OCI-LY3 (cell line): Measurements from ENCODE around the gene RND3.

Experiments
- H2AFZ ChIP-seq: fragments of 200-600, 300-600 bp; shearing (Covaris generic); 2 replicates; pipeline ENCODE4 v1.6.0; 2014; ENCODE audit warnings: antibody characterized with exemption, low read depth, low read length
- H3K27ac ChIP-seq: fragments of 200-600, 300-600 bp; sonication (generic); 2 replicates; pipeline ENCODE4 v1.5.1; 2014; ENCODE audit warnings: mild to moderate bottlenecking, low read length, moderate library complexity, mixed read lengths
- H3K27me3 ChIP-seq: fragments of 200-600, 300-600 bp; sonication (generic); 2 replicates; pipeline ENCODE4 v1.6.1; 2014; ENCODE audit warnings: low read depth, low read length, mixed read lengths
- H3K36me3 ChIP-seq: fragments of 200-600, 300-600 bp; sonication (generic); replicated peaks from 2 replicates; pipeline ENCODE3; 2014; ENCODE audit warnings: low read depth, low read length, mixed read lengths
- H3K4me1 ChIP-seq: fragments of 300-600, 200-600 bp; sonication (generic); 2 replicates; pipeline ENCODE4 v1.6.1; 2014; ENCODE audit warnings: low read length, mixed read lengths
- H3K4me2 ChIP-seq: fragments of 200-600, 300-600 bp; sonication (generic); 2 replicates; pipeline ENCODE4 v1.6.1; 2014; ENCODE audit warnings: low read length, mixed read lengths
- H3K4me3 ChIP-seq: fragments of 300-600, 200-600 bp; sonication (generic); 2 replicates; pipeline ENCODE4 v1.5.1; 2014; ENCODE audit warnings: antibody characterized with exemption, mild to moderate bottlenecking, low read length, moderate library complexity
- H3K79me2 ChIP-seq: fragments of 300-600, 200-600 bp; shearing (Covaris generic); 2 replicates; pipeline ENCODE4 v1.6.1; 2014; ENCODE audit warnings: mild to moderate bottlenecking, low read length, mixed read lengths
- H3K9ac ChIP-seq: fragments of 300-600, 200-600 bp; shearing (Covaris generic); 2 replicates; pipeline ENCODE4 v1.6.0; 2014; ENCODE audit warnings: mild to moderate bottlenecking, low read length, moderate library complexity
- H3K9me3 ChIP-seq: fragments of 200-600, 300-600 bp; shearing (Covaris generic); 2 replicates; pipeline ENCODE4 v1.6.1; 2014; ENCODE audit warnings: low read length, mixed read lengths; ENCODE audit not compliant: insufficient read depth
- H4K20me1 ChIP-seq: fragments of 200-600, 300-600 bp; sonication (generic); 2 replicates; pipeline ENCODE4 v1.6.1; 2016; ENCODE audit warnings: low read length, mixed read lengths; ENCODE audit not compliant: insufficient read depth
- EZH2phosphoT487 ChIP-seq: fragments of 200-600 bp; shearing (Covaris generic); IDR thresholded peaks from 2 replicates; pipeline ENCODE4 v1.6.1; 2018; ENCODE audit warnings: antibody characterized with exemption, mixed run types, low read depth
- TF ChIP-seq, protein P1 (sequence below): fragments of 200-600, 300-600 bp; sonication (generic); IDR thresholded peaks from 2 replicates; pipeline ENCODE4 v1.5.1; 2014; ENCODE audit warnings: antibody characterized with exemption, low read length, low read depth

Gene RND3

DNA sequence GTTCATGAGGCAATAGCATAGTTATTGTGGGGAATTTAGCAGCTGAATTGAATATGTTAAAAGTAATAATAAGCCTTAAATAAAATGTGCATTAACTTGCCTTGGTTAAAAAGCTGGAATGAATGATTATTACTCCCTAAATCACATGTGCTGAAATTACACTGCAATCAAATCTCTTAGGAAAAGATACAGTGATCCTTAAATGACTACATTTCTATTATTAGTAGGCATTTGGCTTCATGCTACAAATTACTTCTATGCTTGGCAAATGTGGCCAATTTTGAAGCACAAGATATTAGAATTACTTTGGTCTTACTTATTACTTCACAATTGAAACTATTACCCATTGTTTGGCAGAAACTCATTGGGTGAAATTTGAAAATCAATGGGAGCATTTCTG, 5.4 kb downstream of the RND3 start:
- peaks cover 4% of the 10 kb centered on the region; the same call in 1 of the 2 replicates for H3K27me3 ChIP-seq
- no peaks in the 10 kb centered on the region for H4K20me1 ChIP-seq
- no peak overlapping the region for H3K4me2 ChIP-seq
- H3K36me3 ChIP-seq: no peaks in the 10 kb centered on the region
- H3K79me2 ChIP-seq: no peaks in the 10 kb centered on the region
- H3K9ac ChIP-seq: no peak overlapping the region
- peaks cover 24% of the 10 kb centered on the region for H3K4me1 ChIP-seq
- H3K27ac ChIP-seq: no peak overlapping the region
- H3K4me3 ChIP-seq: no peak overlapping the region
- no peak overlapping the region for H2AFZ ChIP-seq
- TF ChIP-seq, protein P1, sequence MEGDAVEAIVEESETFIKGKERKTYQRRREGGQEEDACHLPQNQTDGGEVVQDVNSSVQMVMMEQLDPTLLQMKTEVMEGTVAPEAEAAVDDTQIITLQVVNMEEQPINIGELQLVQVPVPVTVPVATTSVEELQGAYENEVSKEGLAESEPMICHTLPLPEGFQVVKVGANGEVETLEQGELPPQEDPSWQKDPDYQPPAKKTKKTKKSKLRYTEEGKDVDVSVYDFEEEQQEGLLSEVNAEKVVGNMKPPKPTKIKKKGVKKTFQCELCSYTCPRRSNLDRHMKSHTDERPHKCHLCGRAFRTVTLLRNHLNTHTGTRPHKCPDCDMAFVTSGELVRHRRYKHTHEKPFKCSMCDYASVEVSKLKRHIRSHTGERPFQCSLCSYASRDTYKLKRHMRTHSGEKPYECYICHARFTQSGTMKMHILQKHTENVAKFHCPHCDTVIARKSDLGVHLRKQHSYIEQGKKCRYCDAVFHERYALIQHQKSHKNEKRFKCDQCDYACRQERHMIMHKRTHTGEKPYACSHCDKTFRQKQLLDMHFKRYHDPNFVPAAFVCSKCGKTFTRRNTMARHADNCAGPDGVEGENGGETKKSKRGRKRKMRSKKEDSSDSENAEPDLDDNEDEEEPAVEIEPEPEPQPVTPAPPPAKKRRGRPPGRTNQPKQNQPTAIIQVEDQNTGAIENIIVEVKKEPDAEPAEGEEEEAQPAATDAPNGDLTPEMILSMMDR: no peak
- TF ChIP-seq EZH2phosphoT487: no peak
- no peaks in the 10 kb centered on the region for H3K9me3 ChIP-seq

DNA sequence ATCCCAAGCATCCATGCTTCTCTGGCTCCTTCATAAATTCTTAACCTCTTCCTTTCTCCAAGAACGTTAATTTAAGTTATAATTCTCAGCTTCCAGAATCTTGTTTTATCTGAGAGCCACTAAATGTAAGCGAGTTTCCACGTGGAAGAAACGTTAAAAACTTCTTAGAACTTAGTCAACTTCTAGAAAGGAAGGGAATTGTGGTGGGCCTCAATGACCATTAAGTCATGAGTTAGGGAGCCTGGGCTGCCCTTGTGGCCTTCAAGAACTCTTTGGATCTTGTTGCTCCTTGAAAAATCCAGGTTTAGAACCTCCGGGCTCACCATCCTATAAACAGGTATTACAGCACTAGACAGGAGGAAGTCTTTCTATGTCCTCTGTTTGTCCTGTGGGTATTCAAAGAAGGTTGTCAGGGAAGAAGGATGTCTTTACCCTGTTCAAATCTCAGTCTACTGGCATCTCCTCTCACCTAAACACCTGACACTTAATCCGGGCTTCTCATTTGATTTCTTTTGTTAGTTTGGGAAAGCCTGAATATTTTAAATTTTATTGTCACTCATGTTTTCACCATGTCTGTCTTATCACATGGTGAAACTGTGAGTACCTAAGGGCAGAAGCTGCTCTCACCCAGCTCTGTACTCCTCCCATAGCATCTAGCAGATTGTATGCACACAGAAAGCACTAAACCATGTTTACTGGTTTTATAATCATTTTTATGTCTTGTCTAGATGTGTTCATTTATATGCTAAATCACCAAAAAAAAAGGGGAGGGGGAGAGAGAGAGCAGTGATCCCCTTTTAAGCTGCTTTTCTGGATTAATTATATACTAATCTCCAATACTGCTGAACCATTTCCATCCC, 6.3 kb downstream of the RND3 start:
- H3K4me2 ChIP-seq: no peak overlapping the region
- no peak overlapping the region for H2AFZ ChIP-seq
- no peak overlapping the region for H3K9ac ChIP-seq
- peaks cover 28% of the 10 kb centered on the region for H3K4me1 ChIP-seq
- H3K79me2 ChIP-seq: no peaks in the 10 kb centered on the region
- no peaks in the 10 kb centered on the region for H3K36me3 ChIP-seq
- no peak overlapping the region for H3K27ac ChIP-seq
- no peaks in the 10 kb centered on the region for H4K20me1 ChIP-seq
- no peak overlapping the region for H3K4me3 ChIP-seq
- no peaks in the 10 kb centered on the region for H3K9me3 ChIP-seq
- TF ChIP-seq EZH2phosphoT487: no peak
- TF ChIP-seq, protein P1: no peak
- peaks cover 4% of the 10 kb centered on the region for H3K27me3 ChIP-seq

DNA sequence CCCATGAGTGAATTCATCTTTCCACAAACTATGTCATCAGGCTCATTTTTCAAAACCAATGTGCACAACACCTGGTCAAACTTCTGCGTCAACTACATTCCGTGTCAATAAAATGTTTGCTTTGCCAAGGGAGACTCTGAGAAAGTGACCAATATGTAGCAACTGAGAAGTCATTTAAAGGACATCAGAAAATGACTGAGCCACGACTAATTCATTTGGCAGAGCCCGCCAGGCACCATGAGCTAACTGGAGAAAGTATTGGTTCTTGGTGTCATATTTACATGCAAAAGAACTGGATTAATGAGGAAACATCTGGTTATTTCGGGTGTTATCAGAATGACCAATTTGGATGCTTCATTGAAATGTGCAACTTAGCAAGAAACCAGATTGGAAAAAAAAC, 7.2 kb downstream of the RND3 start:
- TF ChIP-seq, protein P1: no peak
- no peak for TF ChIP-seq EZH2phosphoT487
- peaks cover 4% of the 10 kb centered on the region for H3K27me3 ChIP-seq
- no peaks in the 10 kb centered on the region for H4K20me1 ChIP-seq
- H3K9ac ChIP-seq: no peak overlapping the region
- H3K4me1 ChIP-seq: peaks cover 28% of the 10 kb centered on the region
- H3K9me3 ChIP-seq: no peaks in the 10 kb centered on the region
- no peaks in the 10 kb centered on the region for H3K79me2 ChIP-seq
- H3K27ac ChIP-seq: no peak overlapping the region
- no peaks in the 10 kb centered on the region for H3K36me3 ChIP-seq
- no peak overlapping the region for H2AFZ ChIP-seq
- H3K4me2 ChIP-seq: no peak overlapping the region
- H3K4me3 ChIP-seq: no peak overlapping the region

DNA sequence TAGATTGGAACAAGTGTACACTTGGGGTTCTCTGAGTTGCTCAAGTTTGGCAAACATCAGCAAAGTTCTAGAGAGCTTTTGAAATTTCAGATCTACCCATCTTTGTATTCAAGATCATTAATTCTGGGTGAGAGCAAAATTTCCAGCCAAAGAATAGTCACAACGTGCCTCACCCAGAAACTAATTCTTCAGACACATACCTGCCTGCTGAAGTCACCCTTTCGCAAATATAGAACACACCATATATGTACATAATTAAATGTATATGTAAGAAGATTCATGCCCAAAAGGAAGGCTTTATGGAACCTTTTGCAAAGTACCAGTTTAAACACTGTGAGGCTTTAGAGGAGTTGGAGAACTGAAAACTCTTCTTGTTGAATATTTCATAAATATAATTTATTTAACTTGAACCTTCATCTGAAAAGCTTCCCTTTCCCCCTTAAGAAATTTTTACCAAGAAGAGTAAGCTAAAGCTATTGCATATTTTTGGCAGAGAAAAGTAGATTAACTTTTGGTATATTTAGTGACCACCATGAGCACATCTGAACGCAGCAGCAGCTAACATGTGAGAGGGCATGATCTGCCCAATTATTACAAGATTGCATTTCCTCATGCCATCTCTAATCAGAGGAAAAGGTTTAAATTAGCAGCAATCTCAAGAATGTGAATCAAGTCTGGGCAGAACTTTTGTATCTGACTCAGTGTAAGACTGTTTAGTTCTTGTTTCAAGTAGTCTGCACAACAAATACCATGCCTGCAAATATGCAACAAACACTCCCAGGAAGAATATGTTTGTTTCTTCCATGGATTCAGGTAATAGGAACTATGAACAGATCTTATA, 8.2 kb downstream of the RND3 start:
- Histone ChIP-seq H3K27me3 (peaks cover 4% of the 10 kb centered on the region), H3K9me3 (no peaks in the 10 kb centered on the region), H3K4me1 (peaks cover 28% of the 10 kb centered on the region), H3K4me3 (no peak overlapping the region), H3K27ac (no peak overlapping the region), H3K79me2 (no peaks in the 10 kb centered on the region), H4K20me1 (no peaks in the 10 kb centered on the region), H3K4me2 (no peak overlapping the region), H2AFZ (no peak overlapping the region), H3K36me3 (no peaks in the 10 kb centered on the region), H3K9ac (no peak overlapping the region)
- TF ChIP-seq, protein P1: no peak
- TF ChIP-seq EZH2phosphoT487: no peak
